HCT116 (cell line): Measurements from ENCODE around the gene CYP46A1. TPM values are rescaled to one million over a fixed set of nuclear protein-coding genes. Genes with fewer than 3 reads are reported as not detected.

Source experiments
- ATAC-seq: fragments of 200-7000 bp; cut with Tn5 transposase; 2 replicates; pipeline ENCODE4 v1.9.1; 2020; ENCODE audit warnings: mild to moderate bottlenecking, moderate library complexity
- BruUV-seq: library from RNA; stranded (reverse); fragments of 400-500 nt; replicated peaks from 2 replicates; lab custom pipeline; 2021; lab: Mats Ljungman, UMichigan
- CTCF ChIA-PET: fragments of 300-600 bp; sonication (Branson Sonifier 250); formaldehyde crosslinking; loops from one replicate; lab custom pipeline; 2021; ENCODE audit warnings: antibody characterized with exemption; lab: Charles Lee
- POLR2A ChIA-PET: fragments of 300-600, 350-600 bp; sonication (Branson Sonifier 250); formaldehyde crosslinking; loops from one replicate; lab custom pipeline; 2021; ENCODE audit warnings: antibody characterized with exemption; lab: Charles Lee
- RAD21 ChIA-PET, 2 experiments: fragments of 300-600 bp; sonication (Branson Sonifier 250); formaldehyde crosslinking; loops; one replicate each; lab custom pipeline; 2023; ENCODE audit warnings: low total read pairs in 2 of 2; ENCODE audit not compliant: uncharacterized antibody in 2 of 2, unreplicated experiment in 2 of 2, low non-redundant PET in 1 of 2; lab: Charles Lee
- DNase-seq: peaks from one replicate; pipeline ENCODE4 v3.0.0-alpha.2; 2010; ENCODE audit warnings: low read depth, low spot score
- H2AFZ ChIP-seq: fragments of 200-600 bp; shearing (Covaris generic), sonication (generic); 2 replicates; pipeline ENCODE4 v1.6.1; 2017; ENCODE audit warnings: low read depth, mixed run types, mixed read lengths, antibody characterized with exemption, low read length; ENCODE audit not compliant: poor library complexity, severe bottlenecking
- H3K27ac ChIP-seq: 2 replicates; pipeline ENCODE4 v1.5.1; 2012; ENCODE audit warnings: low read depth, low read length
- H3K27me3 ChIP-seq: fragments of 200-600 bp; sonication (generic); 2 replicates; pipeline ENCODE4 v1.6.1; 2016; ENCODE audit warnings: mixed run types, low read length, mixed read lengths; ENCODE audit not compliant: insufficient read depth
- H3K36me3 ChIP-seq, 2 experiments: fragments of 200-500 bp in 1 of 2; fragments of 200-600 bp in 1 of 2; sonication (Bioruptor generic) in 1 of 2; sonication (generic) in 1 of 2; 2 replicates each; pipeline versions ENCODE4 v1.5.1 to v1.6.1; 2014 to 2016; ENCODE audit warnings: low read length in 2 of 2, inconsistent platforms in 1 of 2, mixed read lengths in 1 of 2, mixed run types in 1 of 2; ENCODE audit not compliant: insufficient read depth in 2 of 2, control insufficient read depth in 1 of 2
- H3K4me1 ChIP-seq, 2 experiments: fragments of 200-600 bp in 1 of 2; sonication (generic) in 1 of 2; 2 replicates each; pipeline versions ENCODE4 v1.5.1 to v1.6.1; 2012 to 2017; ENCODE audit warnings: low read length in 2 of 2, inconsistent platforms in 1 of 2, mild to moderate bottlenecking in 1 of 2, mixed read lengths in 1 of 2, mixed run types in 1 of 2, moderate library complexity in 1 of 2; ENCODE audit not compliant: insufficient read depth in 2 of 2, control insufficient read depth in 1 of 2
- H3K4me2 ChIP-seq: fragments of 200-600 bp; sonication (generic); 2 replicates; pipeline ENCODE4 v1.6.1; 2017; ENCODE audit warnings: mixed run types, low read length, mixed read lengths
- H3K4me3 ChIP-seq, 2 experiments: fragments of 200-600 bp in 1 of 2; sonication (generic) in 1 of 2; replicated peaks in 1 of 2; 2 replicates each; pipeline ENCODE4 v1.5.1; 2011 to 2016; ENCODE audit warnings: low read length in 2 of 2, control low read depth in 1 of 2, low read depth in 1 of 2, mild to moderate bottlenecking in 1 of 2, mixed read lengths in 1 of 2, mixed run types in 1 of 2
- H3K79me2 ChIP-seq: fragments of 200-600 bp; sonication (generic); 2 replicates; pipeline ENCODE4 v1.6.1; 2017; ENCODE audit warnings: mild to moderate bottlenecking, mixed run types, low read length, moderate library complexity, mixed read lengths; ENCODE audit not compliant: insufficient read depth
- H3K9ac ChIP-seq: fragments of 200-600 bp; sonication (generic); 2 replicates; pipeline ENCODE4 v1.6.1; 2016; ENCODE audit warnings: low read length, mixed read lengths
- H3K9me2 ChIP-seq: fragments of 200-600 bp; sonication (generic), shearing (Covaris generic); 2 replicates; pipeline ENCODE4 v1.6.1; 2017; ENCODE audit warnings: mixed run types, mild to moderate bottlenecking, moderate library complexity; ENCODE audit not compliant: insufficient read depth
- H3K9me3 ChIP-seq, 2 experiments: fragments of 200-500 bp in 1 of 2; fragments of 200-600 bp in 1 of 2; sonication (Bioruptor generic) in 1 of 2; sonication (generic) in 1 of 2; 2 replicates each; pipeline ENCODE4 v1.6.1; 2014 to 2017; ENCODE audit warnings: low read length in 2 of 2, mixed read lengths in 2 of 2, inconsistent platforms in 1 of 2, low read depth in 1 of 2, mild to moderate bottlenecking in 1 of 2, mixed run types in 1 of 2, moderate library complexity in 1 of 2; ENCODE audit not compliant: control insufficient read depth in 1 of 2, insufficient read depth in 1 of 2
- H4K20me1 ChIP-seq: fragments of 200-600 bp; sonication (generic), shearing (Covaris generic); 2 replicates; pipeline ENCODE4 v1.6.1; 2017; ENCODE audit warnings: mixed run types, mild to moderate bottlenecking, moderate library complexity; ENCODE audit not compliant: insufficient read depth
- ATF3 ChIP-seq: IDR thresholded peaks from 2 replicates; pipeline ENCODE4 v1.6.1; 2012
- CEBPB ChIP-seq: IDR thresholded peaks from 2 replicates; pipeline ENCODE4 v1.6.1; 2012; ENCODE audit warnings: low read depth
- EGR1 ChIP-seq: IDR thresholded peaks from 2 replicates; pipeline ENCODE4 v1.6.1; 2012; ENCODE audit warnings: low read depth
- FOSL1 ChIP-seq: IDR thresholded peaks from 2 replicates; pipeline ENCODE4 v1.6.1; 2012; ENCODE audit warnings: low read depth
- JUND ChIP-seq: IDR thresholded peaks from 2 replicates; pipeline ENCODE4 v1.6.1; 2012
- MAX ChIP-seq: IDR thresholded peaks from 2 replicates; pipeline ENCODE4 v1.6.1; 2012
- POLR2AphosphoS5 ChIP-seq: IDR thresholded peaks from 2 replicates; pipeline ENCODE4 v1.6.1; 2011; ENCODE audit warnings: mild to moderate bottlenecking, low read depth, low read length, moderate library complexity
- RAD21 ChIP-seq: IDR thresholded peaks from 2 replicates; pipeline ENCODE4 v1.6.1; 2012; ENCODE audit warnings: low read depth, mild to moderate bottlenecking
- SP1 ChIP-seq: IDR thresholded peaks from 2 replicates; pipeline ENCODE4 v1.6.1; 2012; ENCODE audit warnings: low read depth
- SRF ChIP-seq: IDR thresholded peaks from 2 replicates; pipeline ENCODE4 v1.6.1; 2012; ENCODE audit warnings: low read depth
- TCF7L2 ChIP-seq: IDR thresholded peaks from 2 replicates; pipeline ENCODE4 v1.7.0; 2011; ENCODE audit warnings: borderline replicate concordance, inconsistent platforms; ENCODE audit not compliant: insufficient read depth, insufficient read length; ENCODE audit errors: extremely low read depth
- YY1 ChIP-seq: IDR thresholded peaks from 2 replicates; pipeline ENCODE4 v1.6.1; 2011; ENCODE audit warnings: low read length, low read depth, moderate library complexity, mild to moderate bottlenecking; ENCODE audit not compliant: insufficient replicate concordance; ENCODE audit errors: extremely low read depth
- ZBTB33 ChIP-seq: IDR thresholded peaks from 2 replicates; pipeline ENCODE4 v1.6.1; 2011; ENCODE audit warnings: mild to moderate bottlenecking, low read length, moderate library complexity; ENCODE audit not compliant: insufficient replicate concordance; ENCODE audit errors: extremely low read depth
- ZNF274 ChIP-seq: fragments of 200-500 bp; sonication (Bioruptor generic); IDR thresholded peaks from 2 replicates; pipeline ENCODE4 v1.6.1; 2014; ENCODE audit warnings: mild to moderate bottlenecking, low read depth, low read length, inconsistent platforms
- intact Hi-C: fragments of 100-400 bp; cut with micrococcal nuclease; formaldehyde crosslinking; loops from 2 replicates; pipeline ENCODE4 v1.10.0; 2022
- total RNA-seq: library from RNA; stranded (reverse); gene quantifications from one replicate; pipeline ENCODE4 v1.2.1, GENCODE V29; 2021; ENCODE audit not compliant: unreplicated experiment

The CYP46A1 gene
- total RNA-seq, 1 experiment from 2014 or later = 0.76 TPM

- Histone ChIP-seq H3K9me2 (no peaks in the 10 kb centered on the region), H3K9ac (no peak overlapping the region), H3K27ac (no peak overlapping the region), H3K4me2 (peak overlapping the region; percentile 42), H2AFZ (no peak overlapping the region), H3K79me2 (no peaks in the 10 kb centered on the region), H3K27me3 (no peaks in the 10 kb centered on the region; the same call in 1 of the 2 replicates)
- ATAC-seq = peak; percentile 82
- RAD21 ChIA-PET = no interaction called here
- intact Hi-C loops = loop anchor here (5.0 kb wide), 1 partner anchor 36 kb away; the partner anchor contains the start of gene EML1
- TF ChIP-seq ZBTB33 (no peak), FOSL1 (peak; percentile 90), TCF7L2 (no peak), JUND (peak; percentile 86), ZNF274 (no peak), POLR2AphosphoS5 (peak; percentile 44), SRF (no peak), ATF3 (no peak), RAD21 (no peak), YY1 (peak; percentile 14), SP1 (peak; percentile 56; the same call in 1 of the 2 replicates), MAX (peak; percentile 51; the same call in 1 of the 2 replicates), EGR1 (no peak), CEBPB (no peak)
- TF ChIP-seq, all 23 proteins: peak for 6
- BruUV-seq = no TSS peak
- H3K4me1 ChIP-seq = peaks cover 28 to 68% of the 10 kb centered on the region in 2 experiments
- POLR2A ChIA-PET = no interaction called here
- H3K36me3 ChIP-seq = no peaks in the 10 kb centered on the region
- DNase-seq = no peak
- no peaks in the 10 kb centered on the region for H4K20me1 ChIP-seq
- no peaks in the 10 kb centered on the region for H3K9me3 ChIP-seq
- H3K4me3 ChIP-seq = no peak overlapping the region
- CTCF ChIA-PET = no interaction called here
These were observed 71.8 kb downstream of the CYP46A1 start for GRCh38 chr14:99755629-99756603.
